ENCODE results near the gene ITGA2B. TPM values are rescaled to one million over a fixed set of nuclear protein-coding genes. Genes with fewer than 3 reads are reported as not detected.
"Not testable (repeated sequence)": the region's sequence is repeated elsewhere in the genome, so short reads cannot be mapped to it uniquely, and the experiment has no call there.

ITGA2B gene
- total RNA-seq, 2 donors from 2014 or later, result 1.0 to 2.6 TPM

DNA sequence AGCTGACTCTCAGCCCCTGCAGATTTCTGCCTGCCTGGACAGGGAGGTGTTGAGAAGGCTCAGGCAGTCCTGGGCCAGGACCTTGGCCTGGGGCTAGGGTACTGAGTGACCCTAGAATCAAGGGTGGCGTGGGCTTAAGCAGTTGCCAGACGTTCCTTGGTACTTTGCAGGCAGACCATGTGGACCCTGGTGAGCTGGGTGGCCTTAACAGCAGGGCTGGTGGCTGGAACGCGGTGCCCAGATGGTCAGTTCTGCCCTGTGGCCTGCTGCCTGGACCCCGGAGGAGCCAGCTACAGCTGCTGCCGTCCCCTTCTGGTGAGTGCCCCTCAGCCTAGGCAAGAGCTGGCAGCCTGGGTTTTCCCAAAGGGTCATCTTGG is 40.5 kb downstream of the ITGA2B start:
- Histone ChIP-seq H3K9me3 (no peaks in the 10 kb centered on the region), H3K4me1 (peaks cover 0 to 18% of the 10 kb centered on the region in 2 donors), H3K27ac (no peak overlapping the region), H3K36me3 (peaks cover 32% of the 10 kb centered on the region), H3K4me3 (no peak overlapping the region), H3K27me3 (no peaks in the 10 kb centered on the region)
- DNase-seq (ENCODE audit: low spot score), result no peak
- TF ChIP-seq, protein P1, sequence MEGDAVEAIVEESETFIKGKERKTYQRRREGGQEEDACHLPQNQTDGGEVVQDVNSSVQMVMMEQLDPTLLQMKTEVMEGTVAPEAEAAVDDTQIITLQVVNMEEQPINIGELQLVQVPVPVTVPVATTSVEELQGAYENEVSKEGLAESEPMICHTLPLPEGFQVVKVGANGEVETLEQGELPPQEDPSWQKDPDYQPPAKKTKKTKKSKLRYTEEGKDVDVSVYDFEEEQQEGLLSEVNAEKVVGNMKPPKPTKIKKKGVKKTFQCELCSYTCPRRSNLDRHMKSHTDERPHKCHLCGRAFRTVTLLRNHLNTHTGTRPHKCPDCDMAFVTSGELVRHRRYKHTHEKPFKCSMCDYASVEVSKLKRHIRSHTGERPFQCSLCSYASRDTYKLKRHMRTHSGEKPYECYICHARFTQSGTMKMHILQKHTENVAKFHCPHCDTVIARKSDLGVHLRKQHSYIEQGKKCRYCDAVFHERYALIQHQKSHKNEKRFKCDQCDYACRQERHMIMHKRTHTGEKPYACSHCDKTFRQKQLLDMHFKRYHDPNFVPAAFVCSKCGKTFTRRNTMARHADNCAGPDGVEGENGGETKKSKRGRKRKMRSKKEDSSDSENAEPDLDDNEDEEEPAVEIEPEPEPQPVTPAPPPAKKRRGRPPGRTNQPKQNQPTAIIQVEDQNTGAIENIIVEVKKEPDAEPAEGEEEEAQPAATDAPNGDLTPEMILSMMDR (IDR thresholded peaks at IDR 0.05), result no peak

DNA sequence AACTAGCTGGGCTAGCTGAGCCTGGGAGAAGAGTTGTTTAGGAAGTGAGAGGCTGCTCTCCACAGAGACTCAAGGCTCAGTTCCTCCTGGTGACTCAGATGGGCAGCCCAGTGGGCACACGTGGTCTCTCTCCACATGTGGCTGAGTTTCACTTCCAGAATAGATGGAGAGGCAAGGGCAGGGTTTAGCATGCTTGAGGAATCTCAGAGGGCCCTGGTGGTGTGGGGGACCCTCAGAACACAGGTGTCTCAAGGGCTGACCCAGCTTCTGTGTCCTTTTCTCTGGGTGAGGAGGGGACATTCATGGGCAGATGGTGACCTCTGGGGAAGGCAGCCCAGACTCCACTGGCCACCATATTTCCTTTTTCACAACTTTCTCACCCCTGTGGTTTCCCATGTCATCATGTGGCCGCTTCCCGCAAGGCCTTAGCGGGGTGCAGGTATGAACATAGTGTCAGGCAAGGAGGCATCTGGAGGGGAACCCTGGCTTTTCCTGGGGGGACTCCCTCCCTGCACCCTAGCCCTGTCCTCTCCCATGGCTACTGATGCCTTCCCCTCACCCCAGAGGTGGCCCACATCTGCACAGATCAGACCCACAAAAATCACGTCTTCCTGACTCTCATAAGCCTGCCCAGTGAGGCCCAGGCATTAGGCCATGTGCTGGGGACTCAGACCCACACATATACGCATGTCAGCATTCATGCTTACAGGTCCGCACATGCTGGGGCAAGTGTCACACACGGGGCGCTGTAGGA is 41.0 kb downstream of the ITGA2B start:
- TF ChIP-seq, protein P1 (IDR thresholded peaks at IDR 0.05), result no peak
- peak; percentile 72 for DNase-seq (ENCODE audit: low spot score)
- H3K4me3 ChIP-seq, result no peak overlapping the region
- H3K4me1 ChIP-seq, result peaks cover 0 to 18% of the 10 kb centered on the region in 2 donors
- no peaks in the 10 kb centered on the region for H3K9me3 ChIP-seq
- no peak overlapping the region for H3K27ac ChIP-seq
- H3K36me3 ChIP-seq, result peaks cover 32% of the 10 kb centered on the region
- H3K27me3 ChIP-seq, result no peaks in the 10 kb centered on the region

DNA sequence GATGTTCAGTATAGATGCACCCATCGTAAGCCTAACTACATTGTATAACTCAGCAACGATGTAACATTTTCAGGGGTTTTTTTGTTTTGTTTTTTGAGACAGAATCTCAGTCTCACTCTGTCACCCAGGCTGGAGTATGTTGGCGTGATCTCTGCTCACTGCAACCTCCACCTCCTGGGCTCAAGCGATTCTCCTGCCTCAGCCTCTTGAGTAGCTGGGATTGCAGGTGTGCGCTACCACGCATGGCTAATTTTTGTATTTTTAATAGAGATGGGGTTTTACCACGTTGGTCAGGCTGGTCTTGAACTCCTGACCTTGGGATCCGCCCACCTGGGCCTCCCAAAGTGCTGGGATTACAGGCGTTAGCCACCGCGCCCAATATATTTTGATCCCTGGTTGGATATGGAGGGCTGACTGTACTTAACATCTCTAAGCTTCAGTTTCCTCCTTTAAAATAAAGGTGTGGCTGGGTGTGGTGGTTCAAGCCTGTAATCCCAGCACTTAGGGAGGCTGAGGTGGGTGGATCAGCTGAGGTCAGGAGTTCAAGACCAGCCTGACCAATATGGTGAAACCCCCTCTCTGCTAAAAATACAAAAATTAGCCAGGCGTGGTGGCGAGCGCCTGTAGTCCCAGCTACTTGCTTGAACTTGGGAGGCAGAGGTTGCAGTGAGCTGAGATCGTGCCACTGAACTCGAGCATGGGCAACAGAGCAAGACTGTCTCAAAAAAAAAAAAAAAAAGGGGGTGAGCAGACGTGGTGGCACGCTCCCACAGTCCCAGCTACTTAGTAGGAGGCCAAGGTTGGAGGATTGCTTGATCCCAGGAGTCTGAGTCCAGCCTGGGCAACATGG is 42.0 kb downstream of the ITGA2B start:
- DNase-seq (ENCODE audit: low spot score); H3K27ac ChIP-seq: not testable (repeated sequence)

DNA sequence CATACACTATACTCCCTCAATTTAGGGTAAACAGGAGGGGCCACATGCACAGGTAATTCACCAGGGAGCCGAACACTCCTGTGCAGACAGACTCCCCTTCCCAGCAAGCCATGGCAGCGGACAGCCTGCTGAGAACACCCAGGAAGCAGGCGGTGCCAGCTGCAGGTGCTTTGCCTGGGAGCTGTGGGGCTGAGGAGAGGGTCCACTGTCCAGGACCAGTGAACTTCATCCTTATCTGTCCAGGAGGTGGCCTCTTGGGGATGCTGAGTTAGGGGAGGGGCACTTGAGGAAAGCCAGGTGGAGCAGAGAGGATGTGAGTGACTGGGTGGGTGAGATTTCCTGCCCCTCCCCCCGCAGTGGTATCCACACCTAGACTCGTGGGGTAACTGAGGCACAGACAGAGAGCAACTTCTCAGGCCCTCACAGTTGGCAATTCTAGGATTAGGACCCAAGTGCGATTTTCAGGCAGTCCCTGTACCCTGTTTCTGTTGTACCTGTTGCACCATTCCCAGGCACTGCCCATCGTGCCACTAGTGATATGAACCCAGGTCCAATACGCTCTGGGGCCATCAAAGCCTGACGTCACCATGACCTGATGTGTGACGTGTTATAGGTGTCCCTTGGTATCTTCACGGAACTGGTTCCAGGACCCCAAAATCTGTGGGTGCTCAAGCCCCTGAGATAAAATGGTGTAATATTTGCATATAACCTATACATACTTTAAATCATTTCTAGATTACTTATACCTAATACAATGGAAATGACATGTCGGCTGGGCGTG is 43.2 kb downstream of the ITGA2B start:
- Histone ChIP-seq H3K4me3 (peak overlapping the region; percentile 71 to 82), H3K36me3 (peaks cover 20% of the 10 kb centered on the region), H3K27me3 (no peaks in the 10 kb centered on the region), H3K27ac (peak overlapping the region; percentile 84 to 92), H3K9me3 (no peaks in the 10 kb centered on the region), H3K4me1 (peaks cover 0 to 18% of the 10 kb centered on the region in 2 donors)
- no peak for DNase-seq (ENCODE audit: low spot score)
- TF ChIP-seq, protein P1 (IDR thresholded peaks at IDR 0.05), result peak in 1 of 2 donors; percentile 1

More for the DNA sequence above, 42.0 kb downstream of the ITGA2B start:
- Histone ChIP-seq H3K4me1 (peaks cover 0 to 18% of the 10 kb centered on the region in 2 donors), H3K36me3 (peaks cover 30% of the 10 kb centered on the region)
- not testable (repeated sequence) for H3K27me3 ChIP-seq, H3K4me3 ChIP-seq, H3K9me3 ChIP-seq

DNA sequence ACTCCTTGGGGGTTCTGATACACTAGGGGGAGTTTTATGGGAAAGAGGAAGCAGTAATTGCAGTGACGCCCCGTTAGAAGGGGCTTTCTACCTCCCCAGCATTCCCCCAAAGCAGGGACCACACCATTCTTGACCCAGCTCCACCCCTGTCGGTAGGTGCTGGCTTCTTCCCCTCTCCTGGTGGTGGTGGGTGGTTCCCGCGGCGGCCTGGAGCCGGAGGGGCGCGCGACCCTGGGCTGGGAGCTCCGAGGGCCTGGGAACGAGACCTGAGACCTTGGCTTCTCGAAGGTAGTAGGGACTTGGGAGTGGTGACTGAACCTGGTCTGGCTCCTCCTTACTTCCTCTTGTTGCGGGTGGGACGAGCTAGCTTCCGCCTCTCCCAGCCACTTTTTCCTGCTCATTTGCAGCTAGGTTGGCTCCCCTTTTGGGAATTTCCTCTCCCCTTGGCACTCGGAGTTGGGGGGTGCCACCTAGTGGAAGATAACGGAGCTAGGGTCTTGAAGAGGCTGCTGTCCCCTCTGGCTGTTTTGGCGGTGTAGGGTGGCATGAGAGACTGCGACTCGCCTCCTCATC is 43.9 kb downstream of the ITGA2B start:
- peaks cover 0 to 18% of the 10 kb centered on the region in 2 donors for H3K4me1 ChIP-seq
- peak; percentile 69 for DNase-seq (ENCODE audit: low spot score)

More for the DNA sequence above, 43.9 kb downstream of the ITGA2B start:
- Histone ChIP-seq H3K9me3 (no peaks in the 10 kb centered on the region), H3K4me3 (peak overlapping the region; percentile 71 to 82), H3K27ac (peak overlapping the region; percentile 84 to 92), H3K36me3 (peaks cover 13% of the 10 kb centered on the region), H3K27me3 (no peaks in the 10 kb centered on the region)
- TF ChIP-seq, protein P1 (IDR thresholded peaks at IDR 0.05), result peak; percentile 16 to 56

All from right atrium auricular region (tissue), 2 donors.